Neural cell (in vitro differentiated cells): Measurements from ENCODE around the gene EDRF1. TPM values are rescaled to one million over a fixed set of nuclear protein-coding genes. Genes with fewer than 3 reads are reported as not detected.

Source experiments
- H2AFZ ChIP-seq: fragments of 200-600, 300-800 bp; sonication (generic), shearing (Covaris generic); 2 replicates; pipeline ENCODE4 v1.6.0; 2014; ENCODE audit warnings: low read depth, mild to moderate bottlenecking, antibody characterized with exemption, low read length, moderate library complexity
- H3F3A ChIP-seq: fragments of 200-600 bp; shearing (Covaris generic); 2 replicates; pipeline ENCODE4 v1.6.1; 2016; ENCODE audit warnings: mild to moderate bottlenecking, moderate library complexity, mixed read lengths, antibody characterized with exemption, low read length; ENCODE audit not compliant: insufficient read depth, poor library complexity, severe bottlenecking
- H3K27ac ChIP-seq: fragments of 200-600, 300-800 bp; sonication (generic), shearing (Covaris generic); 2 replicates; pipeline ENCODE4 v1.5.1; 2014; ENCODE audit warnings: mild to moderate bottlenecking, low read length, moderate library complexity
- H3K27me3 ChIP-seq: fragments of 300-800, 200-600 bp; sonication (generic), shearing (Covaris generic); 2 replicates; pipeline ENCODE4 v1.6.0; 2014; ENCODE audit warnings: mild to moderate bottlenecking, low read depth, low read length, moderate library complexity; ENCODE audit not compliant: insufficient read depth
- H3K36me3 ChIP-seq: fragments of 300-800, 200-600 bp; sonication (generic), shearing (Covaris generic); 2 replicates; pipeline ENCODE4 v1.5.1; 2014; ENCODE audit warnings: mild to moderate bottlenecking, antibody characterized with exemption, low read length, moderate library complexity; ENCODE audit not compliant: insufficient read depth
- H3K4me2 ChIP-seq: fragments of 300-800, 200-600 bp; sonication (generic), shearing (Covaris generic); 2 replicates; pipeline ENCODE4 v1.6.0; 2014; ENCODE audit warnings: mild to moderate bottlenecking, low read length
- H3K4me3 ChIP-seq: fragments of 300-800, 200-600 bp; sonication (generic), shearing (Covaris generic); 2 replicates; pipeline ENCODE4 v1.5.1; 2014; ENCODE audit warnings: mild to moderate bottlenecking, low read length, moderate library complexity
- H3K79me2 ChIP-seq: fragments of 200-600 bp; shearing (Covaris generic); replicated peaks from 2 replicates; pipeline ENCODE4 v1.6.0; 2014; ENCODE audit warnings: mild to moderate bottlenecking, low read length, moderate library complexity; ENCODE audit not compliant: insufficient read depth
- H3K9ac ChIP-seq: fragments of 300-800, 200-600 bp; sonication (generic), shearing (Covaris generic); 2 replicates; pipeline ENCODE4 v1.6.1; 2016; ENCODE audit warnings: mild to moderate bottlenecking, low read length, mixed read lengths
- H3K9me2 ChIP-seq: fragments of 200-600 bp; shearing (Covaris generic); 2 replicates; pipeline ENCODE4 v1.6.1; 2016; ENCODE audit warnings: mild to moderate bottlenecking, low read length, mixed read lengths; ENCODE audit not compliant: insufficient read depth
- H3K9me3 ChIP-seq: fragments of 200-600, 300-800 bp; sonication (generic), shearing (Covaris generic); 2 replicates; pipeline ENCODE4 v1.6.1; 2016; ENCODE audit warnings: mild to moderate bottlenecking, mixed run types, low read length, moderate library complexity, mixed read lengths
- H4K20me1 ChIP-seq: fragments of 200-600 bp; shearing (Covaris generic); 2 replicates; pipeline ENCODE4 v1.6.1; 2016; ENCODE audit warnings: mild to moderate bottlenecking, mixed run types; ENCODE audit not compliant: insufficient read depth
- CTCF ChIP-seq: fragments of 450-650 bp; IDR thresholded peaks from 2 replicates; pipeline ENCODE4 v1.5.1; 2014; ENCODE audit warnings: antibody characterized with exemption, mild to moderate bottlenecking, moderate library complexity; ENCODE audit not compliant: poor library complexity, severe bottlenecking
- EP300 ChIP-seq: fragments of 450-650 bp; conservative IDR thresholded peaks from 2 replicates; pipeline ENCODE4 v1.6.1; 2014; ENCODE audit warnings: antibody characterized with exemption, mild to moderate bottlenecking, moderate library complexity; ENCODE audit not compliant: poor library complexity, severe bottlenecking
- EZH2 ChIP-seq: fragments of 200-600, 300-800 bp; shearing (Covaris generic), sonication (generic); IDR thresholded peaks from 2 replicates; pipeline ENCODE4 v1.6.1; 2014; ENCODE audit warnings: antibody characterized with exemption, low read length, borderline replicate concordance, mild to moderate bottlenecking; ENCODE audit not compliant: insufficient read depth, poor library complexity, severe bottlenecking
- MXI1 ChIP-seq: fragments of 450-650 bp; conservative IDR thresholded peaks from 2 replicates; pipeline ENCODE4 v1.6.1; 2014; ENCODE audit warnings: antibody characterized with exemption, mild to moderate bottlenecking; ENCODE audit not compliant: poor library complexity, severe bottlenecking
- POLR2AphosphoS5 ChIP-seq: IDR thresholded peaks from 2 replicates; pipeline ENCODE4 v1.6.1; 2012
- RAD21 ChIP-seq: fragments of 450-650 bp; conservative IDR thresholded peaks from 2 replicates; pipeline ENCODE4 v1.6.1; 2014; ENCODE audit warnings: antibody characterized with exemption, mild to moderate bottlenecking, moderate library complexity
- REST ChIP-seq: IDR thresholded peaks from 2 replicates; pipeline ENCODE4 v1.6.1; 2012; ENCODE audit warnings: borderline replicate concordance
- SMC3 ChIP-seq: fragments of 450-650 bp; conservative IDR thresholded peaks from 2 replicates; pipeline ENCODE4 v1.6.1; 2014; ENCODE audit warnings: antibody characterized with exemption, mild to moderate bottlenecking, moderate library complexity; ENCODE audit not compliant: poor library complexity
- TAF1 ChIP-seq: IDR thresholded peaks from 2 replicates; pipeline ENCODE4 v1.6.1; 2012; ENCODE audit warnings: low read depth
- polyA plus RNA-seq: library from polyadenylated mRNA; depleted of rRNA; stranded (reverse); fragments of >200 nt; gene quantifications from 2 replicates; pipeline ENCODE4 v1.2.3, GENCODE V29; 2014

EDRF1 gene
- polyA plus RNA-seq, 1 donor from 2014 or later: 54.1 TPM

GRCh38 chr10:125785791-125786190 lies 66.3 kb downstream of the EDRF1 start:
- H3K4me2 ChIP-seq: no peak overlapping the region
- H3K4me3 ChIP-seq: no peak overlapping the region
- no peaks in the 10 kb centered on the region for H3K9me2 ChIP-seq
- no peaks in the 10 kb centered on the region for H3K9me3 ChIP-seq
- no peaks in the 10 kb centered on the region for H3K79me2 ChIP-seq
- no peak overlapping the region for H3K9ac ChIP-seq
- H3K27ac ChIP-seq: no peak overlapping the region
- no peak overlapping the region for H2AFZ ChIP-seq
- H3K36me3 ChIP-seq: no peaks in the 10 kb centered on the region
- no peak for TF ChIP-seq CTCF
- TF ChIP-seq MXI1: no peak
- no peak for TF ChIP-seq RAD21
- TF ChIP-seq EP300: no peak
- no peak for TF ChIP-seq POLR2AphosphoS5
- TF ChIP-seq SMC3: no peak
- TF ChIP-seq EZH2: no peak
- no peak for TF ChIP-seq REST
- no peak for TF ChIP-seq TAF1
- H3K27me3 ChIP-seq: no peaks in the 10 kb centered on the region
- no peaks in the 10 kb centered on the region for H4K20me1 ChIP-seq
- H3F3A ChIP-seq: no peaks in the 10 kb centered on the region

GRCh38 chr10:125788156-125789034 lies 68.9 kb downstream of the EDRF1 start:
- Histone ChIP-seq H3K27ac (no peak overlapping the region), H3K9ac (no peak overlapping the region), H3K9me2 (no peaks in the 10 kb centered on the region), H3K79me2 (no peaks in the 10 kb centered on the region), H3K4me2 (no peak overlapping the region), H3K4me3 (no peak overlapping the region), H3F3A (no peaks in the 10 kb centered on the region), H4K20me1 (no peaks in the 10 kb centered on the region), H3K36me3 (no peaks in the 10 kb centered on the region), H3K9me3 (no peaks in the 10 kb centered on the region), H2AFZ (no peak overlapping the region), H3K27me3 (no peaks in the 10 kb centered on the region)
- no peak for TF ChIP-seq SMC3
- TF ChIP-seq REST: no peak
- TF ChIP-seq EZH2: no peak
- no peak for TF ChIP-seq EP300
- TF ChIP-seq TAF1: no peak
- TF ChIP-seq RAD21: no peak
- no peak for TF ChIP-seq MXI1
- TF ChIP-seq CTCF: no peak
- TF ChIP-seq POLR2AphosphoS5: no peak
